HCT116 (cell line): ENCODE measurements around the gene TP53RK. TPM values are rescaled to one million over a fixed set of nuclear protein-coding genes. Genes with fewer than 3 reads are reported as not detected.
A peak's percentile ranks its signal among the peaks of the same experiment; 100 is the strongest.

Experiments used
- ATAC-seq: fragments of 200-7000 bp; cut with Tn5 transposase; 2 replicates; pipeline ENCODE4 v1.9.1; 2020; ENCODE audit warnings: mild to moderate bottlenecking, moderate library complexity
- BruUV-seq: library from RNA; stranded (reverse); fragments of 400-500 nt; replicated peaks from 2 replicates; lab custom pipeline; 2021; lab: Mats Ljungman, UMichigan
- CTCF ChIA-PET: fragments of 300-600 bp; sonication (Branson Sonifier 250); formaldehyde crosslinking; loops from one replicate; lab custom pipeline; 2021; ENCODE audit warnings: antibody characterized with exemption; lab: Charles Lee
- POLR2A ChIA-PET: fragments of 300-600, 350-600 bp; sonication (Branson Sonifier 250); formaldehyde crosslinking; loops from one replicate; lab custom pipeline; 2021; ENCODE audit warnings: antibody characterized with exemption; lab: Charles Lee
- RAD21 ChIA-PET, 2 experiments: fragments of 300-600 bp; sonication (Branson Sonifier 250); formaldehyde crosslinking; loops; one replicate each; lab custom pipeline; 2023; ENCODE audit warnings: low total read pairs in 2 of 2; ENCODE audit not compliant: uncharacterized antibody in 2 of 2, unreplicated experiment in 2 of 2, low non-redundant PET in 1 of 2; lab: Charles Lee
- DNase-seq: peaks from one replicate; pipeline ENCODE4 v3.0.0-alpha.2; 2010; ENCODE audit warnings: low read depth, low spot score
- H2AFZ ChIP-seq: fragments of 200-600 bp; shearing (Covaris generic), sonication (generic); 2 replicates; pipeline ENCODE4 v1.6.1; 2017; ENCODE audit warnings: low read depth, mixed run types, mixed read lengths, antibody characterized with exemption, low read length; ENCODE audit not compliant: poor library complexity, severe bottlenecking
- H3K27ac ChIP-seq: 2 replicates; pipeline ENCODE4 v1.5.1; 2012; ENCODE audit warnings: low read depth, low read length
- H3K27me3 ChIP-seq: fragments of 200-600 bp; sonication (generic); 2 replicates; pipeline ENCODE4 v1.6.1; 2016; ENCODE audit warnings: mixed run types, low read length, mixed read lengths; ENCODE audit not compliant: insufficient read depth
- H3K36me3 ChIP-seq, 2 experiments: fragments of 200-500 bp in 1 of 2; fragments of 200-600 bp in 1 of 2; sonication (Bioruptor generic) in 1 of 2; sonication (generic) in 1 of 2; 2 replicates each; pipeline versions ENCODE4 v1.5.1 to v1.6.1; 2014 to 2016; ENCODE audit warnings: low read length in 2 of 2, inconsistent platforms in 1 of 2, mixed read lengths in 1 of 2, mixed run types in 1 of 2; ENCODE audit not compliant: insufficient read depth in 2 of 2, control insufficient read depth in 1 of 2
- H3K4me1 ChIP-seq, 2 experiments: fragments of 200-600 bp in 1 of 2; sonication (generic) in 1 of 2; 2 replicates each; pipeline versions ENCODE4 v1.5.1 to v1.6.1; 2012 to 2017; ENCODE audit warnings: low read length in 2 of 2, inconsistent platforms in 1 of 2, mild to moderate bottlenecking in 1 of 2, mixed read lengths in 1 of 2, mixed run types in 1 of 2, moderate library complexity in 1 of 2; ENCODE audit not compliant: insufficient read depth in 2 of 2, control insufficient read depth in 1 of 2
- H3K4me2 ChIP-seq: fragments of 200-600 bp; sonication (generic); 2 replicates; pipeline ENCODE4 v1.6.1; 2017; ENCODE audit warnings: mixed run types, low read length, mixed read lengths
- H3K4me3 ChIP-seq, 2 experiments: fragments of 200-600 bp in 1 of 2; sonication (generic) in 1 of 2; replicated peaks in 1 of 2; 2 replicates each; pipeline ENCODE4 v1.5.1; 2011 to 2016; ENCODE audit warnings: low read length in 2 of 2, control low read depth in 1 of 2, low read depth in 1 of 2, mild to moderate bottlenecking in 1 of 2, mixed read lengths in 1 of 2, mixed run types in 1 of 2
- H3K79me2 ChIP-seq: fragments of 200-600 bp; sonication (generic); 2 replicates; pipeline ENCODE4 v1.6.1; 2017; ENCODE audit warnings: mild to moderate bottlenecking, mixed run types, low read length, moderate library complexity, mixed read lengths; ENCODE audit not compliant: insufficient read depth
- H3K9ac ChIP-seq: fragments of 200-600 bp; sonication (generic); 2 replicates; pipeline ENCODE4 v1.6.1; 2016; ENCODE audit warnings: low read length, mixed read lengths
- H3K9me2 ChIP-seq: fragments of 200-600 bp; sonication (generic), shearing (Covaris generic); 2 replicates; pipeline ENCODE4 v1.6.1; 2017; ENCODE audit warnings: mixed run types, mild to moderate bottlenecking, moderate library complexity; ENCODE audit not compliant: insufficient read depth
- H3K9me3 ChIP-seq, 2 experiments: fragments of 200-500 bp in 1 of 2; fragments of 200-600 bp in 1 of 2; sonication (Bioruptor generic) in 1 of 2; sonication (generic) in 1 of 2; 2 replicates each; pipeline ENCODE4 v1.6.1; 2014 to 2017; ENCODE audit warnings: low read length in 2 of 2, mixed read lengths in 2 of 2, inconsistent platforms in 1 of 2, low read depth in 1 of 2, mild to moderate bottlenecking in 1 of 2, mixed run types in 1 of 2, moderate library complexity in 1 of 2; ENCODE audit not compliant: control insufficient read depth in 1 of 2, insufficient read depth in 1 of 2
- H4K20me1 ChIP-seq: fragments of 200-600 bp; sonication (generic), shearing (Covaris generic); 2 replicates; pipeline ENCODE4 v1.6.1; 2017; ENCODE audit warnings: mixed run types, mild to moderate bottlenecking, moderate library complexity; ENCODE audit not compliant: insufficient read depth
- ATF3 ChIP-seq: IDR thresholded peaks from 2 replicates; pipeline ENCODE4 v1.6.1; 2012
- CBX3 ChIP-seq: IDR thresholded peaks from 2 replicates; pipeline ENCODE4 v1.6.1; 2012; ENCODE audit warnings: low read depth
- EGR1 ChIP-seq: IDR thresholded peaks from 2 replicates; pipeline ENCODE4 v1.6.1; 2012; ENCODE audit warnings: low read depth
- ELF1 ChIP-seq: IDR thresholded peaks from 2 replicates; pipeline ENCODE4 v1.6.1; 2012; ENCODE audit warnings: low read depth, borderline replicate concordance
- FOSL1 ChIP-seq: IDR thresholded peaks from 2 replicates; pipeline ENCODE4 v1.6.1; 2012; ENCODE audit warnings: low read depth
- POLR2A ChIP-seq: IDR thresholded peaks from 2 replicates; pipeline ENCODE4 v1.7.0; 2011; ENCODE audit warnings: borderline replicate concordance; ENCODE audit not compliant: insufficient read depth, insufficient read length; ENCODE audit errors: extremely low read depth
- POLR2AphosphoS5 ChIP-seq: IDR thresholded peaks from 2 replicates; pipeline ENCODE4 v1.6.1; 2011; ENCODE audit warnings: mild to moderate bottlenecking, low read depth, low read length, moderate library complexity
- RAD21 ChIP-seq: IDR thresholded peaks from 2 replicates; pipeline ENCODE4 v1.6.1; 2012; ENCODE audit warnings: low read depth, mild to moderate bottlenecking
- SIN3A ChIP-seq: IDR thresholded peaks from 2 replicates; pipeline ENCODE4 v1.6.1; 2012; ENCODE audit warnings: low read depth
- SRF ChIP-seq: IDR thresholded peaks from 2 replicates; pipeline ENCODE4 v1.6.1; 2012; ENCODE audit warnings: low read depth
- TCF7L2 ChIP-seq: IDR thresholded peaks from 2 replicates; pipeline ENCODE4 v1.7.0; 2011; ENCODE audit warnings: borderline replicate concordance, inconsistent platforms; ENCODE audit not compliant: insufficient read depth, insufficient read length; ENCODE audit errors: extremely low read depth
- YY1 ChIP-seq: IDR thresholded peaks from 2 replicates; pipeline ENCODE4 v1.6.1; 2011; ENCODE audit warnings: low read length, low read depth, moderate library complexity, mild to moderate bottlenecking; ENCODE audit not compliant: insufficient replicate concordance; ENCODE audit errors: extremely low read depth
- ZFX ChIP-seq: fragments of 450-650 bp; IDR thresholded peaks from 2 replicates; pipeline ENCODE4 v1.6.1; 2017
- ZNF274 ChIP-seq: fragments of 200-500 bp; sonication (Bioruptor generic); IDR thresholded peaks from 2 replicates; pipeline ENCODE4 v1.6.1; 2014; ENCODE audit warnings: mild to moderate bottlenecking, low read depth, low read length, inconsistent platforms
- intact Hi-C: fragments of 100-400 bp; cut with micrococcal nuclease; formaldehyde crosslinking; loops from 2 replicates; pipeline ENCODE4 v1.10.0; 2022
- total RNA-seq: library from RNA; stranded (reverse); gene quantifications from one replicate; pipeline ENCODE4 v1.2.1, GENCODE V29; 2021; ENCODE audit not compliant: unreplicated experiment
- TF ChIP-seq, protein P1 (sequence below): IDR thresholded peaks from 2 replicates; pipeline ENCODE4 v1.6.1; 2012
- TF ChIP-seq, protein P2 (sequence below), 3 experiments: fragments of 200-600 bp in 1 of 3; sonication (generic) in 1 of 3; IDR thresholded peaks in 2 of 3; conservative IDR thresholded peaks in 1 of 3; 2 replicates each; pipeline ENCODE4 v1.5.1; 2012 to 2017; ENCODE audit warnings: low read depth in 2 of 3, low read length in 2 of 3, antibody characterized with exemption in 1 of 3, borderline replicate concordance in 1 of 3, control low read depth in 1 of 3, mild to moderate bottlenecking in 1 of 3, mixed read lengths in 1 of 3, mixed run types in 1 of 3, moderate library complexity in 1 of 3; ENCODE audit not compliant: insufficient read depth in 1 of 3

The TP53RK gene
- total RNA-seq, 1 experiment from 2014 or later, result 9.2 TPM

GRCh38 chr20:46731770-46732169 is 42.5 kb upstream of the TP53RK start:
- Histone ChIP-seq H2AFZ (no peak overlapping the region), H3K27me3 (no peaks in the 10 kb centered on the region), H4K20me1 (no peaks in the 10 kb centered on the region), H3K36me3 (no peaks in the 10 kb centered on the region), H3K9me3 (no peaks in the 10 kb centered on the region), H3K4me3 (no peak overlapping the region), H3K4me1 (no peaks in the 10 kb centered on the region; a peak in 1 of 4 replicates), H3K9me2 (no peaks in the 10 kb centered on the region), H3K4me2 (no peak overlapping the region), H3K27ac (no peak overlapping the region), H3K79me2 (no peaks in the 10 kb centered on the region), H3K9ac (no peak overlapping the region)
- intact Hi-C loops, result no loop called here
- ChIA-PET POLR2A (no interaction called here), CTCF (no interaction called here), RAD21 (no interaction called here)
- ATAC-seq (peak; percentile 75), DNase-seq (no peak)
- TF ChIP-seq, protein P1, sequence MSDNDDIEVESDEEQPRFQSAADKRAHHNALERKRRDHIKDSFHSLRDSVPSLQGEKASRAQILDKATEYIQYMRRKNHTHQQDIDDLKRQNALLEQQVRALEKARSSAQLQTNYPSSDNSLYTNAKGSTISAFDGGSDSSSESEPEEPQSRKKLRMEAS, result no peak
- TF ChIP-seq POLR2AphosphoS5, result no peak
- no peak for TF ChIP-seq SIN3A
- no TSS peak for BruUV-seq

GRCh38 chr20:46725186-46726165 is 36.2 kb upstream of the TP53RK start:
- CTCF ChIA-PET, result no interaction called here
- RAD21 ChIA-PET, result no interaction called here
- Histone ChIP-seq H3K9me2 (no peaks in the 10 kb centered on the region), H2AFZ (no peak overlapping the region), H3K4me1 (peaks cover 0 to 8% of the 10 kb centered on the region in 2 experiments; a peak in 1 of 4 replicates), H3K27me3 (no peaks in the 10 kb centered on the region), H3K9ac (no peak overlapping the region), H3K27ac (no peak overlapping the region), H3K4me3 (no peak overlapping the region), H3K79me2 (no peaks in the 10 kb centered on the region), H4K20me1 (no peaks in the 10 kb centered on the region), H3K4me2 (no peak overlapping the region), H3K36me3 (no peaks in the 10 kb centered on the region), H3K9me3 (no peaks in the 10 kb centered on the region)
- no peak for ATAC-seq
- no peak for DNase-seq
- intact Hi-C loops, result no loop called here
- POLR2A ChIA-PET, result no interaction called here
- no TSS peak for BruUV-seq
- no peak for TF ChIP-seq ATF3
- TF ChIP-seq ELF1, result no peak
- no peak for TF ChIP-seq YY1
- TF ChIP-seq EGR1, result no peak
- no peak for TF ChIP-seq ZNF274
- no peak for TF ChIP-seq SIN3A
- TF ChIP-seq ZFX, result no peak
- TF ChIP-seq, protein P2, sequence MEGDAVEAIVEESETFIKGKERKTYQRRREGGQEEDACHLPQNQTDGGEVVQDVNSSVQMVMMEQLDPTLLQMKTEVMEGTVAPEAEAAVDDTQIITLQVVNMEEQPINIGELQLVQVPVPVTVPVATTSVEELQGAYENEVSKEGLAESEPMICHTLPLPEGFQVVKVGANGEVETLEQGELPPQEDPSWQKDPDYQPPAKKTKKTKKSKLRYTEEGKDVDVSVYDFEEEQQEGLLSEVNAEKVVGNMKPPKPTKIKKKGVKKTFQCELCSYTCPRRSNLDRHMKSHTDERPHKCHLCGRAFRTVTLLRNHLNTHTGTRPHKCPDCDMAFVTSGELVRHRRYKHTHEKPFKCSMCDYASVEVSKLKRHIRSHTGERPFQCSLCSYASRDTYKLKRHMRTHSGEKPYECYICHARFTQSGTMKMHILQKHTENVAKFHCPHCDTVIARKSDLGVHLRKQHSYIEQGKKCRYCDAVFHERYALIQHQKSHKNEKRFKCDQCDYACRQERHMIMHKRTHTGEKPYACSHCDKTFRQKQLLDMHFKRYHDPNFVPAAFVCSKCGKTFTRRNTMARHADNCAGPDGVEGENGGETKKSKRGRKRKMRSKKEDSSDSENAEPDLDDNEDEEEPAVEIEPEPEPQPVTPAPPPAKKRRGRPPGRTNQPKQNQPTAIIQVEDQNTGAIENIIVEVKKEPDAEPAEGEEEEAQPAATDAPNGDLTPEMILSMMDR (IDR thresholded peaks at IDR 0.05 in 2 of 3, conservative IDR thresholded peaks at IDR 0.05 in 1 of 3; ENCODE audit: borderline replicate concordance in 1 of 3, insufficient read depth in 1 of 3, low read depth in 2 of 3, low read length in 2 of 3), result no peak
- TF ChIP-seq POLR2A, result no peak
- TF ChIP-seq SRF, result no peak
- no peak for TF ChIP-seq FOSL1
- TF ChIP-seq POLR2AphosphoS5, result no peak
- no peak for TF ChIP-seq RAD21
- TF ChIP-seq TCF7L2, result no peak
- no peak for TF ChIP-seq CBX3
- TF ChIP-seq, protein P1, result no peak
